H1 (cell line): ENCODE results near the gene GPR87. TPM values are rescaled to one million over a fixed set of nuclear protein-coding genes. Genes with fewer than 3 reads are reported as not detected.

ENCODE experiments used
- polyA plus RNA-seq, 7 experiments: library from polyadenylated mRNA; depleted of rRNA in 3 of 7; stranded (reverse) in 5 of 7; unstranded in 2 of 7; fragments of >200 nt in 5 of 7; fragments of 200-250 nt in 2 of 7; gene quantifications; 1 replicate in 5 of 7; 2 replicates in 1 of 7; 4 replicates in 1 of 7; pipeline versions ENCODE4 v1.2.1 to v1.2.3, GENCODE V29; 2011 to 2013; ENCODE audit warnings: missing spikeins in 2 of 7, mixed read lengths in 2 of 7
- total RNA-seq: library from RNA; stranded (reverse); fragmentation: NEBNext Ultra II Directional; extraction: Animal tissue kit (Norgen Biotek cat#: 25700); gene quantifications from 2 replicates; pipeline ENCODE4 v1.2.1, GENCODE V29; 2021

The GPR87 gene
- total and polyA plus RNA-seq, 2 of the 8 experiments (the other 6 are each of a cell fraction or from before 2014, with no cell fraction given), result 0.05 TPM; not detected in 1

Other genes with a start within 250 kb of the GPR87 start
- 24.0 and 26.2 TPM in 2 replicates for gene MED12L, start 231.2 kb downstream of the GPR87 start, total RNA-seq
- 3.6 and 4.3 TPM in 2 replicates for gene MED12L, start 231.2 kb downstream of the GPR87 start, polyA plus RNA-seq (2011; rRNA removed)
- not detected in 2 replicates for gene GPR171, start 113.6 kb downstream of the GPR87 start, total RNA-seq
- gene GPR171, start 113.6 kb downstream of the GPR87 start, polyA plus RNA-seq (2011; rRNA removed), result not detected in 2 replicates
- not detected in 2 replicates for gene P2RY14, start 38.3 kb downstream of the GPR87 start, total RNA-seq
- not detected in 2 replicates for gene P2RY14, start 38.3 kb downstream of the GPR87 start, polyA plus RNA-seq (2011; rRNA removed)
- gene P2RY13, start 12.7 kb upstream of the GPR87 start, total RNA-seq, result not detected in 2 replicates
- not detected in 2 replicates for gene P2RY13, start 12.7 kb upstream of the GPR87 start, polyA plus RNA-seq (2011; rRNA removed)
- not detected in 2 replicates for gene P2RY12, start 67.9 kb upstream of the GPR87 start, total RNA-seq
- not detected in 2 replicates for gene P2RY12, start 67.9 kb upstream of the GPR87 start, polyA plus RNA-seq (2011; rRNA removed)
- 0.86 and 0.95 TPM in 2 replicates for gene IGSF10, start 144.2 kb upstream of the GPR87 start, total RNA-seq
- 0.46 and 0.59 TPM in 2 replicates for gene IGSF10, start 144.2 kb upstream of the GPR87 start, polyA plus RNA-seq (2011; rRNA removed)